ENCODE results near the gene NMUR2. TPM values are rescaled to one million over a fixed set of nuclear protein-coding genes. Genes with fewer than 3 reads are reported as not detected.

The NMUR2 gene
- total RNA-seq, 1 experiment from 2014 or later: not detected

DNA sequence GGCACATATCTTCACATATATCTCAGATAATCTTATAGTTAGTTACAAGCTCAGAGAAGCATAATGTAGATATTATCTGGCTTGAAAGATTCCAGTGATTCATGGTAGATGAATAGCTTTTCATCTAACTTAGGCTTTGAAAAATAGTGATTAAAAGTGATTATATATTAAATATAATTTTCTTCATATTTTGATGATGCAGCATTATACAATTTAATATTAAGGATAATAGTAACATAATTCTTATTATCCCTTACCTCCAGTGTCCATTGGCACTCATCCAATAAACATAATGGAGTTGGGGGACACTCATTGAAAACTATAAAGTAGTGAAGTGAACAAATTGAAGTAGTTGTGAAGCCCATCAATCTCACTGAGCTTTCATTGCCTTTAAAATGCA lies 35.8 kb downstream of the NMUR2 start:
- DNase-seq (ENCODE audit: low spot score): no peak

DNA sequence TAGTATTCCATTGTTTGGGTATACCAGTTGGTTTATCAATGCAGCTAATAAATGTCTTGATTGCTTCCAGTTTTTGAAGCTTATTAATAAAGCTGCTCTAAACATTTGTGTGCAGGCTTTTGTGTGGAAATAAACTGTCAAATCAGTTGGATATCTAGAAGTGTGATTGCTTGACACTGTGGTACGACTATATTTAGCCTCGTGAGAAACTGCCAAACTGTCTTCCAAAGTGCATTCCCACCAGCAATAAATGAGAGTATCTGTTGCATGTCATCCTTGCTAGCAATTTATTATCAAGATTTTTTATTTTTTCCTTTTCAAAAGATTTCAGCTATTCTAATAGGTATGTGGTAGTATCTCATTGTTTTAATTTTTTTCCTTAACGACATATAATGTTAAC lies 37.5 kb downstream of the NMUR2 start:
- no peak for DNase-seq (ENCODE audit: low spot score)

DNA sequence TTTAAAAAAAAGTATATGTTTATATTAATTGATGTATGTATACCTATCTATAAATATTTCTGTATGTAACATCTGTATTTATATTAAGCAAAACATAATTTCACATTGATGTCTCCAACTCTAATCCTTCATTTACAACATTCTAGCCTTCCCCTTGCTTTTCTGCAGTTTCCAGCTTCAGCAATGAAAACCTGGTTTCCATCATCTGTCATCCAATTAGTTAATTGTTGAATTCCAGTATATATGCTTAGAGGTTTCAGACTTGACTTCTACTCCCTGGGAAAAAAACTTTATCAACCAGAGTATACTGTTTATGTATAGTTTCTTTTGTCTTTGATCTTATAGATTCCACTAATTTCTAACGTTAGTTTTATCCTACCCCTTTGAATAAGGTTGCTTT lies 38.4 kb downstream of the NMUR2 start:
- no peak for DNase-seq (ENCODE audit: low spot score)

DNA sequence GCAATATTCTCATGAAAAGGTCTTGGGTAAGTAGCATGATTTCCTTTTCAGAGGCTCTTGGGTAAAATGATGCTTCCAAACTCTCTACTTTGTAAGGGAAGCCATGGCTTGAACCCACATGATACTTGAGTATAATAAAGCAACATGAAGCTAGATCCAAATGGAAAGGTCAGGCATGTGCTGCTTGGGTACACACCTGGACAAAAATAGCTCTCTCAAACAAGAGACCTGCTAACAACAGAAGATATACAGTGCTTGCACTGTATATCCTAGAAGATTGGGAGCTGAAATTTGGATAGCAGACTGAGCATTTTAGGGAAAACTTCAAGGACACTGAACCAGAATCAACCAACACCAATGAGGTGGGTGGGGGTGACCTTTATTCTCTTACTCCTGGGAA lies 40.2 kb downstream of the NMUR2 start:
- no peak for DNase-seq (ENCODE audit: low spot score)

DNA sequence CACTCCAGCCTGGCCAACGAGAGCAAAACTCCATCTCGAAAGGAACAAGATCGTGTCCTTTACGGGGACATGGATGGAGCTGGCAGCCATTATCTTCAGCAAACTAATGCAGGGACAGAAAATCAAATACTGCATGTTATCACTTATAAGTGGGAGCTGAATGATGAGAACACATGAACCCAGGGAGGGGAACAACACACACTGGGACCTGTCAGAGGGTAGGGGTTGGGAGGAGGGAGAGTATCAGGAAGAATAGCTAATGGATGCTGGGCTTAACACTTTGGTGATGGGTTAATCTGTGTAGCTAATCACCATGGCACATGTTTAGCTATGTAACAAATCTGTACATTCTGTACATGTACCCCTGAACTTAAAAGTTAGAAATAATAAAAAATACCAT lies 40.9 kb downstream of the NMUR2 start:
- no peak for DNase-seq (ENCODE audit: low spot score)

DNA sequence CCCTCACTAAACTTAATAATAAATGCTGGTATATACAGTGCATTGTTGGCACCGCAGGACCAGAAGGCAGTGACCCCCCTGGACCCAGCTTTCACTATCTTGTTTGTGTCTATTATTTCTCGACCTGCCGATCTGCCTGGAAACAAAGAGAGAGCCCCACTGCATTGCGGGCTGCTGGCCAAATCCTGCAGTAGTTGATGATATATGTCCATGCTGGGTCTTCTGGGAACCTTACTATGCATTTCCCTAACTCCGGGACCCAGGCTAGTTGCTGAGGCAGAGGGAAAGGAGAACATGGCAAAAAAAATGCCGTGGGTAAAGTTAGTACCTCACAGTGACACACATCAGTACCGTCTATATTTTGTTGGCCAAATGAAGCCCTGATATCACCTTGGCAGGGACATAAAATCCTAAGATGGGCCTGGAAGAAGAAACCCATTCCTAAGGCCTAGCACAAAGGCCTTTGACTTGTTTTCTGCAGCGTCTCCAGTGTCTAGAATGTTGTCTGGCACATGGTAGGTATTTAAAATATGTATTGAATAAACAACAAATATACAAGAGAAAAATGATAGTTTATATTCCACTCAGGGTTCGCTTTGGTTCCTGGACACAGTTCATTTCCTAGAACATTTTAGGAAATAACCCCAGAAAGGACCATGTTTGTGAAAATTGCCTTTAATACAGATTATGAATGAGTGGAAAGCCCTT lies 46.1 kb downstream of the NMUR2 start:
- DNase-seq (ENCODE audit: low spot score): no peak

DNA sequence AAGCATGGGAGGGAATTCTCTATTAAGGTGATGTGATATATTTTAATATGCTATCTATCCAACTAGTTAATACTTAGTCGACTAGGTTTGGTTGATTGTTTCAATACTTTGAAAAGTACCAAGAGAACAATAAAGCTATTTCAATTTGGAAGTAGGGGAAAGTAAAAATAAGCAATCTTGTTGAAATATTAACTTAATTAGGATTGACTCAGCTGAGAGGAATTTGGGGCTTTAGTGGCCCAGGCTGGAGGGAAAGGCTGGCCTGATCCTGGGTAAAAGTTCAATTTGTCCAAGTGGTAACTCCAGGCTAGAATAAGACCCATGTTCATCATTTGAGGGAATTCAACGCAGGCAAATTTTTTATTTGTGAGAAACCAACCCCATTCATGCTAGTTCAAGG lies 48.6 kb downstream of the NMUR2 start:
- DNase-seq (ENCODE audit: low spot score): no peak

DNA sequence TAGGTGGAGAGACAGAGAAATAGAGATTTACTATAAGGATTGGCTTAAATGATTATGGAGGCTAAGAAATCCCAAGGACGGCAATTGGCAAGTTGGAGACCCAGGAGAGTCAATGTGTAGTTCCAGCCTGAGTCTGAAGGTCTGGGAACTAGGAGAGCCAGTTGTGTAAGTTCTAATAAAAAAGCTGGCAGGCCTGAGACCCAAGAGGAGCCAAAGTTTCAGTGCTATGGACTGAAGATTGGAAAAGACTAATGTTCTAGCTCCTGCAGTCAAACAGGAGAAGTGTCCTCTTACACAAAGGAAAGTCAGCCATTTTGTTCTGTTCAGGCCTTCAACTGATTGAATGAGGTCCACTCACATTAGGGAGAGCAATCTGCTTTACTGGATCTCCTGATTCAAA lies 50.0 kb downstream of the NMUR2 start:
- DNase-seq (ENCODE audit: low spot score): no peak

DNA sequence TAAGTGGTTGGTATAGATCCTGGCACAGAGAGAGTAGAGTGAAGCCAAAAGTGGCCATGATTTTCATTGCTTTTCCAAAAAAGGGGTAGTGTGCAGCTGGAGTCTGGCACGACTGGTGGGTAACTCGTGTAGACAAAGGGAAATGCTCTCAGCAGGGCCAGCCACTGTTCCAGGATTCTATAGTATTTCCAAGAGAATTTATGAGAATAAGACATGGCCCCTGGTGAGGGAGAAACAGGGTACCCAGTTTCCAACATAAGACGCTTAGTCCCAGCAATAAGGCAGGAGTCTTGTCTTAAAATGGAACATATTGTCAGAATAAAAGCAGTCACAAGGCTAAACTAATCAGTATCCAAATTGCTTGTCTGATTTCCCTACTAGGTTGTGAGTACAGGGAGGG lies 52.1 kb downstream of the NMUR2 start:
- DNase-seq (ENCODE audit: low spot score): no peak

DNA sequence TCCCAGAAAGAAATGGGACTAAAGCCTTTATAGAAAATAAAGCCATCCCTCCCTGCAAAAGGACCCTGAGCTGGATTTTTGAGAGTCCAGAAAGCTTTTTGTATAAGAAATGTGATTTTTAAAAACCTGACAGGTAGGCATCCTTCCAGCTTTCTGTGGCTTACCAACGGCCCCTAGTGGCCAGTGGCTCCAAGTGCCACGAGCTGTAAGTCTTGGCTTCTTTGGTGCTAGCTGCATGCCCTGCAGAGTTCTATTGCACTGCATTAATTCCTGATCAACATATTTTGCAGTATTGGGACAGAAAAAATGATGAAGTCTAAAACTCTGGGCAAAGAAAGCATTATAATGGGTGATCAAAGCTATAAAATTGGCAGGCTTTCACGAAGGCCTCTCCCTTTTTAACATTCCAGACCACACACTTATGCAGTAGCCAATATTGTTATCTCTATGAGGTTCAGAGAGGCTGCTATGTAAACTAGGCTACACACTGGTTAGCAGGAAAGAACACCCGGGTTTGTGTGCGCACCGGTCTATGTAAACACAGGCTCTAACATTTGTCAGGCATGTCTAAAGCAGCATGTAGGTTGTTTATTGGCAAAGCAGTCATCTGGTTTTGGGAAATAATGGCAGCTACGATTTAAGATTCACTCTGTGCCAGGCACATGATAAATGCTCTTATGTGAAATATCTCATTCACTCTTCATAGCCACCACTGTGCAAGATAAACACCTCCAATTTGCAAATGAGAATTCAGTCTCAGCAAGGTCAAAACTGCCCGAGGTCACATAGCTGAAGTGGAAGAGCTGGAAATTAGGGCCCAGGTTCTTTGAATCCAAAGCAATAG lies 55.2 kb downstream of the NMUR2 start:
- DNase-seq (ENCODE audit: low spot score): no peak

All from H4 (cell line).